ENCODE results near the gene EPHA10. TPM values are rescaled to one million over a fixed set of nuclear protein-coding genes. Genes with fewer than 3 reads are reported as not detected.
A peak's percentile ranks its signal among the peaks of the same experiment; 100 is the strongest.

The EPHA10 gene
- total RNA-seq, 1 experiment from 2014 or later = 7.6 TPM

GRCh38 chr1:37752583-37753471, 12.1 kb downstream of the EPHA10 start:
- peaks cover 6% of the 10 kb centered on the region; the same call in 1 of the 2 replicates for H3F3A ChIP-seq (ENCODE audit: insufficient read depth, low read depth)
- no peaks in the 10 kb centered on the region for H3K9me3 ChIP-seq (ENCODE audit: insufficient read depth, low read depth)
- no peaks in the 10 kb centered on the region for H3K4me1 ChIP-seq (replicated peaks; ENCODE audit: insufficient read depth)
- H3K79me2 ChIP-seq (ENCODE audit: low read depth) = no peaks in the 10 kb centered on the region
- no peak overlapping the region for H3K27ac ChIP-seq
- H3K4me2 ChIP-seq = peak overlapping the region; percentile 81
- ChIA-PET POLR2A (ENCODE audit: unreplicated experiment) (no interaction called here), CTCF (no interaction called here)
- intact Hi-C loops (cut with micrococcal nuclease; ENCODE audit: unreplicated experiment) = loop anchor here (10.0 kb wide), 1 partner anchor 58 kb away; the partner anchor contains the start of gene CDCA8
- BruUV-seq (replicated peaks) = no TSS peak
- no peaks in the 10 kb centered on the region for H3K36me3 ChIP-seq (ENCODE audit: low read depth)
- TF ChIP-seq, protein P1, sequence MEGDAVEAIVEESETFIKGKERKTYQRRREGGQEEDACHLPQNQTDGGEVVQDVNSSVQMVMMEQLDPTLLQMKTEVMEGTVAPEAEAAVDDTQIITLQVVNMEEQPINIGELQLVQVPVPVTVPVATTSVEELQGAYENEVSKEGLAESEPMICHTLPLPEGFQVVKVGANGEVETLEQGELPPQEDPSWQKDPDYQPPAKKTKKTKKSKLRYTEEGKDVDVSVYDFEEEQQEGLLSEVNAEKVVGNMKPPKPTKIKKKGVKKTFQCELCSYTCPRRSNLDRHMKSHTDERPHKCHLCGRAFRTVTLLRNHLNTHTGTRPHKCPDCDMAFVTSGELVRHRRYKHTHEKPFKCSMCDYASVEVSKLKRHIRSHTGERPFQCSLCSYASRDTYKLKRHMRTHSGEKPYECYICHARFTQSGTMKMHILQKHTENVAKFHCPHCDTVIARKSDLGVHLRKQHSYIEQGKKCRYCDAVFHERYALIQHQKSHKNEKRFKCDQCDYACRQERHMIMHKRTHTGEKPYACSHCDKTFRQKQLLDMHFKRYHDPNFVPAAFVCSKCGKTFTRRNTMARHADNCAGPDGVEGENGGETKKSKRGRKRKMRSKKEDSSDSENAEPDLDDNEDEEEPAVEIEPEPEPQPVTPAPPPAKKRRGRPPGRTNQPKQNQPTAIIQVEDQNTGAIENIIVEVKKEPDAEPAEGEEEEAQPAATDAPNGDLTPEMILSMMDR (conservative IDR thresholded peaks at IDR 0.05) = no peak
- TF ChIP-seq EZH2 (IDR thresholded peaks at IDR 0.05; ENCODE audit: low read depth) = no peak
- no peaks in the 10 kb centered on the region for H4K20me1 ChIP-seq (ENCODE audit: insufficient read depth)
- H2AFZ ChIP-seq = peak overlapping the region; percentile 66
- peak; percentile 49 to 70 for DNase-seq
- H3K27me3 ChIP-seq (ENCODE audit: insufficient read depth, low read depth) = peaks cover 6% of the 10 kb centered on the region
- no peaks in the 10 kb centered on the region for H3K9me2 ChIP-seq (ENCODE audit: insufficient read depth)
- H3K4me3 ChIP-seq = peak overlapping the region; percentile 55

- H3K4me3 ChIP-seq = peak overlapping the region; percentile 55
- BruUV-seq (replicated peaks) = TSS peak; percentile 61
- intact Hi-C loops (cut with micrococcal nuclease; ENCODE audit: unreplicated experiment) = loop anchor here (10.0 kb wide), 1 partner anchor 57 kb away; the partner anchor contains the start of gene CDCA8
- DNase-seq = no peak
- no peaks in the 10 kb centered on the region for H3K79me2 ChIP-seq (ENCODE audit: low read depth)
- no peaks in the 10 kb centered on the region for H3K9me2 ChIP-seq (ENCODE audit: insufficient read depth)
- no peaks in the 10 kb centered on the region for H3K27me3 ChIP-seq (ENCODE audit: insufficient read depth, low read depth)
- H3K9me3 ChIP-seq (ENCODE audit: insufficient read depth, low read depth) = 0 out of 2 replicates have a peak, but pooled peaks cover under 1% of the 10 kb centered on the region
- TF ChIP-seq, protein P1 (conservative IDR thresholded peaks at IDR 0.05) = no peak
- peak overlapping the region; percentile 81 for H3K4me2 ChIP-seq
- no peaks in the 10 kb centered on the region for H3K4me1 ChIP-seq (replicated peaks; ENCODE audit: insufficient read depth)
- peaks cover 6% of the 10 kb centered on the region; the same call in 1 of the 2 replicates for H3F3A ChIP-seq (ENCODE audit: insufficient read depth, low read depth)
- H3K27ac ChIP-seq = no peak overlapping the region
- H4K20me1 ChIP-seq (ENCODE audit: insufficient read depth) = no peaks in the 10 kb centered on the region
- H3K36me3 ChIP-seq (ENCODE audit: low read depth) = peaks cover under 1% of the 10 kb centered on the region; the same call in 1 of the 2 replicates
- POLR2A ChIA-PET (ENCODE audit: unreplicated experiment) = no interaction called here
- CTCF ChIA-PET = no interaction called here
- H2AFZ ChIP-seq = peak overlapping the region; percentile 66
These were observed 12.7 kb downstream of the EPHA10 start for GRCh38 chr1:37752213-37752582.

DNA sequence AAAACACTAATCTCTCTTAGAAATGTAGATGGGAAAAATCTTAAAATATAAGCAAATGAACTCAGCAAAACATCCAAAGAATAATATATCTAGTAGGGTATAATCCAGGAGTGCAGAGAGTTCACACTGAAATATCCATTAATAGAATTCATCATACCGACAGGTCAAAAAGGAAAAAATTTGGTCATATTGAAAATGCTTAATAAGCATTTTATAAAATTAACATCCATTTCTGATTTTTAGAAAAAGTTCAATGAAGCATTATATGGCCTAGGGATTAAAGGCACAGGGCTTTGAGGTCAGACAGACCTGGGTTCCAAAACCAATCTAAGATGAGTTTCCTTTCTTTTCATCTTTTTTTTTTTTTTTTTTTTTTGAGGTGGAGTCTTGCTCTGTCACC, 16.4 kb downstream of the EPHA10 start:
- H3K27ac ChIP-seq = no peak overlapping the region
- no peaks in the 10 kb centered on the region for H3K79me2 ChIP-seq (ENCODE audit: low read depth)
- POLR2A ChIA-PET (ENCODE audit: unreplicated experiment) = no interaction called here
- H3K4me1 ChIP-seq (replicated peaks; ENCODE audit: insufficient read depth) = no peaks in the 10 kb centered on the region
- no peak overlapping the region for H3K4me2 ChIP-seq
- intact Hi-C loops (cut with micrococcal nuclease; ENCODE audit: unreplicated experiment) = no loop called here
- peaks cover 7% of the 10 kb centered on the region; the same call in 1 of the 2 replicates for H3K36me3 ChIP-seq (ENCODE audit: low read depth)
- H3K27me3 ChIP-seq (ENCODE audit: insufficient read depth, low read depth) = no peaks in the 10 kb centered on the region
- H3K4me3 ChIP-seq = no peak overlapping the region
- no peak overlapping the region for H2AFZ ChIP-seq
- H3F3A ChIP-seq (ENCODE audit: insufficient read depth, low read depth) = no peaks in the 10 kb centered on the region
- no peaks in the 10 kb centered on the region for H4K20me1 ChIP-seq (ENCODE audit: insufficient read depth)
- BruUV-seq (replicated peaks) = no TSS peak
- no peak for DNase-seq
- CTCF ChIA-PET = no interaction called here
- no peaks in the 10 kb centered on the region for H3K9me2 ChIP-seq (ENCODE audit: insufficient read depth)
- no peak for TF ChIP-seq EZH2 (IDR thresholded peaks at IDR 0.05; ENCODE audit: low read depth)
- TF ChIP-seq, protein P1 (conservative IDR thresholded peaks at IDR 0.05) = no peak
- H3K9me3 ChIP-seq (ENCODE audit: insufficient read depth, low read depth) = peaks cover 6% of the 10 kb centered on the region
